OCI-LY3 (cell line): Measurements from ENCODE around the gene FIG4.

Experiments used
- H2AFZ ChIP-seq: fragments of 200-600, 300-600 bp; shearing (Covaris generic); 2 replicates; pipeline ENCODE4 v1.6.0; 2014; ENCODE audit warnings: antibody characterized with exemption, low read depth, low read length
- H3K27ac ChIP-seq: fragments of 200-600, 300-600 bp; sonication (generic); 2 replicates; pipeline ENCODE4 v1.5.1; 2014; ENCODE audit warnings: mild to moderate bottlenecking, low read length, moderate library complexity, mixed read lengths
- H3K27me3 ChIP-seq: fragments of 200-600, 300-600 bp; sonication (generic); 2 replicates; pipeline ENCODE4 v1.6.1; 2014; ENCODE audit warnings: low read depth, low read length, mixed read lengths
- H3K36me3 ChIP-seq: fragments of 200-600, 300-600 bp; sonication (generic); replicated peaks from 2 replicates; pipeline ENCODE3; 2014; ENCODE audit warnings: low read depth, low read length, mixed read lengths
- H3K4me1 ChIP-seq: fragments of 300-600, 200-600 bp; sonication (generic); 2 replicates; pipeline ENCODE4 v1.6.1; 2014; ENCODE audit warnings: low read length, mixed read lengths
- H3K4me2 ChIP-seq: fragments of 200-600, 300-600 bp; sonication (generic); 2 replicates; pipeline ENCODE4 v1.6.1; 2014; ENCODE audit warnings: low read length, mixed read lengths
- H3K4me3 ChIP-seq: fragments of 300-600, 200-600 bp; sonication (generic); 2 replicates; pipeline ENCODE4 v1.5.1; 2014; ENCODE audit warnings: antibody characterized with exemption, mild to moderate bottlenecking, low read length, moderate library complexity
- H3K79me2 ChIP-seq: fragments of 300-600, 200-600 bp; shearing (Covaris generic); 2 replicates; pipeline ENCODE4 v1.6.1; 2014; ENCODE audit warnings: mild to moderate bottlenecking, low read length, mixed read lengths
- H3K9ac ChIP-seq: fragments of 300-600, 200-600 bp; shearing (Covaris generic); 2 replicates; pipeline ENCODE4 v1.6.0; 2014; ENCODE audit warnings: mild to moderate bottlenecking, low read length, moderate library complexity
- H3K9me3 ChIP-seq: fragments of 200-600, 300-600 bp; shearing (Covaris generic); 2 replicates; pipeline ENCODE4 v1.6.1; 2014; ENCODE audit warnings: low read length, mixed read lengths; ENCODE audit not compliant: insufficient read depth
- H4K20me1 ChIP-seq: fragments of 200-600, 300-600 bp; sonication (generic); 2 replicates; pipeline ENCODE4 v1.6.1; 2016; ENCODE audit warnings: low read length, mixed read lengths; ENCODE audit not compliant: insufficient read depth
- EZH2phosphoT487 ChIP-seq: fragments of 200-600 bp; shearing (Covaris generic); IDR thresholded peaks from 2 replicates; pipeline ENCODE4 v1.6.1; 2018; ENCODE audit warnings: antibody characterized with exemption, mixed run types, low read depth
- TF ChIP-seq, protein P1 (sequence below): fragments of 200-600, 300-600 bp; sonication (generic); IDR thresholded peaks from 2 replicates; pipeline ENCODE4 v1.5.1; 2014; ENCODE audit warnings: antibody characterized with exemption, low read length, low read depth

Gene FIG4

DNA sequence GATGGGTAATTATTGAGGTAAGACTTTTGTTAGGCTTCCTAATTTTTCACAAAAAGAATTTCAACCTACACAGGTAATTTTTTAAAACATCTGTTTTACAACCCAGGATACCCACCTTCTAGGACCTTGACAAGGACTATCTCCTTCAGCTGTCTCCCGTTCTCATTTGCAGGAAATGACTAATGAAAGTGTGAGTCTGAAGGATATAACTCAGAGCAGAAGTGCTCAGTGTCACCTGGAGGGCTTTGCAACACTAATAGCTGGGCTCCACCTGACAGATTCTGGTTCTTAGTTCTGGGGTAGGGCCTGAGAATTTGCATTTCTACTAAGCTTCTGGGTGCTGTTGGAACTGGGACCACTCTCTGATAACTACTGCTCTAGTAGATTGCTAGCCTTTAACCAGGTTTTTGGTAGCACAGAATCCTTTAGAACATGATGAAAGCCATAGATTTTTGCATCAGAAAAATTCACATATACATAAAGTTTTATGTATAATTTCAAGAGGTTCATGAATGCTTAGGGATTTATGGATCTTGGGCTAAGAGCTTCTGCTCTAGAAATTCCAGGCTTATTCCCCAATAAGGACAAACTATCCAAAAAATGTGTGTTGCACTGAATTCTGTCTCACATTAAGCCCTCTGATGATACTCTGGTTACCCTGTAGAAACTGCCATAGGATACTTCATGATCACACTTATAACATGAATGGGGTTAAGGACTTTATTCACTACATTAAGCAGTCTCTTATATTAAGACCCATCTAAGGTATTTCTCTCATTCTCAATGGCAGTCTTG lies 30.4 kb upstream of the FIG4 start:
- H3K4me2 ChIP-seq: peak overlapping the region; percentile 42
- no peak overlapping the region; the same call in 1 of the 2 replicates for H3K4me3 ChIP-seq
- H2AFZ ChIP-seq: no peak overlapping the region
- H4K20me1 ChIP-seq: no peaks in the 10 kb centered on the region
- no peaks in the 10 kb centered on the region for H3K36me3 ChIP-seq
- no peaks in the 10 kb centered on the region for H3K27me3 ChIP-seq
- no peaks in the 10 kb centered on the region for H3K79me2 ChIP-seq
- H3K9ac ChIP-seq: no peak overlapping the region
- H3K4me1 ChIP-seq: peaks cover 22% of the 10 kb centered on the region
- TF ChIP-seq, protein P1, sequence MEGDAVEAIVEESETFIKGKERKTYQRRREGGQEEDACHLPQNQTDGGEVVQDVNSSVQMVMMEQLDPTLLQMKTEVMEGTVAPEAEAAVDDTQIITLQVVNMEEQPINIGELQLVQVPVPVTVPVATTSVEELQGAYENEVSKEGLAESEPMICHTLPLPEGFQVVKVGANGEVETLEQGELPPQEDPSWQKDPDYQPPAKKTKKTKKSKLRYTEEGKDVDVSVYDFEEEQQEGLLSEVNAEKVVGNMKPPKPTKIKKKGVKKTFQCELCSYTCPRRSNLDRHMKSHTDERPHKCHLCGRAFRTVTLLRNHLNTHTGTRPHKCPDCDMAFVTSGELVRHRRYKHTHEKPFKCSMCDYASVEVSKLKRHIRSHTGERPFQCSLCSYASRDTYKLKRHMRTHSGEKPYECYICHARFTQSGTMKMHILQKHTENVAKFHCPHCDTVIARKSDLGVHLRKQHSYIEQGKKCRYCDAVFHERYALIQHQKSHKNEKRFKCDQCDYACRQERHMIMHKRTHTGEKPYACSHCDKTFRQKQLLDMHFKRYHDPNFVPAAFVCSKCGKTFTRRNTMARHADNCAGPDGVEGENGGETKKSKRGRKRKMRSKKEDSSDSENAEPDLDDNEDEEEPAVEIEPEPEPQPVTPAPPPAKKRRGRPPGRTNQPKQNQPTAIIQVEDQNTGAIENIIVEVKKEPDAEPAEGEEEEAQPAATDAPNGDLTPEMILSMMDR: no peak
- TF ChIP-seq EZH2phosphoT487: no peak
- no peaks in the 10 kb centered on the region for H3K9me3 ChIP-seq
- H3K27ac ChIP-seq: 0 out of 2 replicates have a peak overlapping the region, but pooled peaks have one; percentile 17

DNA sequence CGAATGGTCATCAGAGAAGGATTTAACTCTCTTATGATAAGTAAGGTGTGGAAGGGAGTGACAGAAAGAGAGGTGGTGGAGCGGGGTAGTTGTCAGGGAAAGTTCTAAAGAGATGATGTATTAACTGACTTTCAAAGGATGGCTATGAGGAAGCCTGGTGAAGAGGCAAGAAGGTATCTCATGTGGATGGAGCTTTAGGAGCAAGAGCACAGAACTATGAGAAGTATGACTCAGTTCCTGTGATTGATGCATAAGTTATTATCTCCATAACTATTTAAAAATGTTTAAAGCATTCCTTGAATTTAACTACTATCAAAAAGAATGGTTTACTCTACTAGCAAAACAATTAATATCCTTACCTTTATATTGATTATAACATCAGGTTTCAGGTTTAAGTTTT lies 28.9 kb upstream of the FIG4 start:
- no peak for TF ChIP-seq EZH2phosphoT487
- TF ChIP-seq, protein P1: no peak
- no peak overlapping the region for H3K4me3 ChIP-seq
- H3K36me3 ChIP-seq: no peaks in the 10 kb centered on the region
- H4K20me1 ChIP-seq: no peaks in the 10 kb centered on the region
- H3K27ac ChIP-seq: no peak overlapping the region
- H2AFZ ChIP-seq: no peak overlapping the region
- no peak overlapping the region for H3K4me2 ChIP-seq
- H3K9ac ChIP-seq: no peak overlapping the region
- H3K27me3 ChIP-seq: no peaks in the 10 kb centered on the region
- no peaks in the 10 kb centered on the region for H3K9me3 ChIP-seq
- H3K4me1 ChIP-seq: peaks cover 22% of the 10 kb centered on the region
- H3K79me2 ChIP-seq: no peaks in the 10 kb centered on the region

DNA sequence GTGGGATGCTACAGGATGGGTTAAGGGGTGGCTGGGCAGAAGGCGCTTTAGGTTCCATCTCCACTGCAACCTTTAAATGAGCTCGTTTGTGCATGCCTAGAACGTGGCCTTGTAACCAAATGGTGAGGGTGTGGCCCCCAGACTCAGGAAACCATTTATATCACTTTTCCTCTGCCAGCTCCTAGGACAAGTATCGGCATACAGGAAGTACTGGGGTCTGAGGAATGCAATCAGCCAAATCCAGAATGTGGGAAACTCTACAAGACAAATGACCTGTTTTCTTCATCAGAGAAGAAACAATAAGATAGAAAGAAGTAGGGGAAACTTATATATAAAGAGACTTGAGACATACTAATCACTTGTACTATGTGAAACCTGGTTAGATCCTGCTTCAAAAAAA lies 21.3 kb upstream of the FIG4 start:
- Histone ChIP-seq H3K27ac (no peak overlapping the region), H3K79me2 (no peaks in the 10 kb centered on the region), H3K4me1 (no peaks in the 10 kb centered on the region), H3K36me3 (no peaks in the 10 kb centered on the region), H3K4me3 (no peak overlapping the region), H3K4me2 (no peak overlapping the region), H3K9ac (no peak overlapping the region), H4K20me1 (no peaks in the 10 kb centered on the region), H2AFZ (no peak overlapping the region), H3K9me3 (no peaks in the 10 kb centered on the region), H3K27me3 (no peaks in the 10 kb centered on the region)
- TF ChIP-seq, protein P1: no peak
- TF ChIP-seq EZH2phosphoT487: no peak

DNA sequence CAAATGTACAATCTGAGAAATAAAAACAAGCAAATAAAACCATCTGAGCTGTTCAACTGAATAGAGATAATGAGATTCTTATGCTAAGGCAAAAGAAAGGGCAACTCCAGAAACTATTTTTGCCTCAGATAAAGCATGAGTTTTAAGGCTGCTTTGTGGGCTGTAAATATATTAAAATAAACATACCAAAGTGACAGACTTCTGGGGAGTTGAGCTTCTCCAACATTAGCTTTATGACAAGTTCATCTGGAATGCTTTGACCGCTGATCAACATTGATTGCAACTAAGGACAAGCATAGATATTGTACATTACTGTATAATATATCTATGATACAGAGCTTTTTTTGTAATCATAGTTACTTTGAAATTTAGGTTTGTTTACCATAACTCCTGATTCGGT lies 19.4 kb upstream of the FIG4 start:
- no peaks in the 10 kb centered on the region for H3K36me3 ChIP-seq
- no peak overlapping the region for H3K4me2 ChIP-seq
- no peaks in the 10 kb centered on the region for H3K79me2 ChIP-seq
- no peaks in the 10 kb centered on the region for H3K4me1 ChIP-seq
- H3K9me3 ChIP-seq: no peaks in the 10 kb centered on the region
- H3K27me3 ChIP-seq: no peaks in the 10 kb centered on the region
- no peaks in the 10 kb centered on the region for H4K20me1 ChIP-seq
- no peak for TF ChIP-seq EZH2phosphoT487
- TF ChIP-seq, protein P1: no peak
- no peak overlapping the region for H3K9ac ChIP-seq
- no peak overlapping the region for H3K27ac ChIP-seq
- no peak overlapping the region for H3K4me3 ChIP-seq
- no peak overlapping the region for H2AFZ ChIP-seq
